ENCODE results near the gene KLF9.

Gene KLF9

GRCh38 chr9:70392850-70393249, 21.6 kb downstream of the KLF9 start:
- Histone ChIP-seq H3K27me3 (ENCODE audit: low read depth, low read length) (peaks cover 11% of the 10 kb centered on the region; the same call in 1 of the 2 replicates), H3K9ac (ENCODE audit: low read length) (no peak overlapping the region), H3K4me1 (ENCODE audit: low read length) (peaks cover 7% of the 10 kb centered on the region), H2AFZ (ENCODE audit: low read depth, low read length) (no peak overlapping the region), H3K36me3 (replicated peaks; ENCODE audit: low read depth, low read length) (no peaks in the 10 kb centered on the region), H3K79me2 (ENCODE audit: low read length) (no peaks in the 10 kb centered on the region), H3K4me3 (ENCODE audit: low read length) (no peak overlapping the region), H3K27ac (ENCODE audit: low read length) (no peak overlapping the region), H3K9me3 (ENCODE audit: insufficient read depth, low read length) (no peaks in the 10 kb centered on the region), H4K20me1 (ENCODE audit: insufficient read depth, low read length) (no peaks in the 10 kb centered on the region), H3K4me2 (ENCODE audit: low read length) (no peak overlapping the region)
- TF ChIP-seq EZH2phosphoT487 (IDR thresholded peaks at IDR 0.05; ENCODE audit: low read depth), result no peak
- TF ChIP-seq CTCF (IDR thresholded peaks at IDR 0.05; ENCODE audit: low read depth, low read length), result no peak

- Histone ChIP-seq H3K79me2 (ENCODE audit: low read length) (no peaks in the 10 kb centered on the region), H3K36me3 (replicated peaks; ENCODE audit: low read depth, low read length) (no peaks in the 10 kb centered on the region), H2AFZ (ENCODE audit: low read depth, low read length) (no peak overlapping the region), H3K9ac (ENCODE audit: low read length) (no peak overlapping the region), H3K4me1 (ENCODE audit: low read length) (0 out of 2 replicates have a peak, but pooled peaks cover under 1% of the 10 kb centered on the region), H3K4me3 (ENCODE audit: low read length) (no peak overlapping the region), H3K27ac (ENCODE audit: low read length) (no peak overlapping the region), H3K4me2 (ENCODE audit: low read length) (peak overlapping the region; percentile 12; the same call in 1 of the 2 replicates), H4K20me1 (ENCODE audit: insufficient read depth, low read length) (no peaks in the 10 kb centered on the region), H3K9me3 (ENCODE audit: insufficient read depth, low read length) (no peaks in the 10 kb centered on the region), H3K27me3 (ENCODE audit: low read depth, low read length) (peaks cover 11% of the 10 kb centered on the region; the same call in 1 of the 2 replicates)
- peak; percentile 60 for TF ChIP-seq CTCF (IDR thresholded peaks at IDR 0.05; ENCODE audit: low read depth, low read length)
- TF ChIP-seq EZH2phosphoT487 (IDR thresholded peaks at IDR 0.05; ENCODE audit: low read depth), result no peak
Observed at GRCh38 chr9:70392189-70392588, 22.3 kb downstream of the KLF9 start.

GRCh38 chr9:70390933-70391341, 23.5 kb downstream of the KLF9 start:
- H3K4me1 ChIP-seq (ENCODE audit: low read length), result no peaks in the 10 kb centered on the region
- H4K20me1 ChIP-seq (ENCODE audit: insufficient read depth, low read length), result no peaks in the 10 kb centered on the region
- H2AFZ ChIP-seq (ENCODE audit: low read depth, low read length), result no peak overlapping the region
- no peak overlapping the region for H3K4me2 ChIP-seq (ENCODE audit: low read length)
- no peak for TF ChIP-seq EZH2phosphoT487 (IDR thresholded peaks at IDR 0.05; ENCODE audit: low read depth)
- no peak for TF ChIP-seq CTCF (IDR thresholded peaks at IDR 0.05; ENCODE audit: low read depth, low read length)
- no peak overlapping the region for H3K9ac ChIP-seq (ENCODE audit: low read length)
- H3K36me3 ChIP-seq (replicated peaks; ENCODE audit: low read depth, low read length), result no peaks in the 10 kb centered on the region
- no peaks in the 10 kb centered on the region for H3K79me2 ChIP-seq (ENCODE audit: low read length)
- H3K27me3 ChIP-seq (ENCODE audit: low read depth, low read length), result peaks cover 11% of the 10 kb centered on the region; the same call in 1 of the 2 replicates
- H3K27ac ChIP-seq (ENCODE audit: low read length), result no peak overlapping the region
- H3K9me3 ChIP-seq (ENCODE audit: insufficient read depth, low read length), result no peaks in the 10 kb centered on the region
- no peak overlapping the region for H3K4me3 ChIP-seq (ENCODE audit: low read length)

- Histone ChIP-seq H3K27me3 (ENCODE audit: low read depth, low read length) (peaks cover 11% of the 10 kb centered on the region; the same call in 1 of the 2 replicates), H3K36me3 (replicated peaks; ENCODE audit: low read depth, low read length) (no peaks in the 10 kb centered on the region), H3K4me2 (ENCODE audit: low read length) (no peak overlapping the region), H3K9ac (ENCODE audit: low read length) (no peak overlapping the region), H4K20me1 (ENCODE audit: insufficient read depth, low read length) (no peaks in the 10 kb centered on the region), H2AFZ (ENCODE audit: low read depth, low read length) (no peak overlapping the region), H3K9me3 (ENCODE audit: insufficient read depth, low read length) (no peaks in the 10 kb centered on the region), H3K4me1 (ENCODE audit: low read length) (no peaks in the 10 kb centered on the region), H3K4me3 (ENCODE audit: low read length) (no peak overlapping the region), H3K79me2 (ENCODE audit: low read length) (no peaks in the 10 kb centered on the region), H3K27ac (ENCODE audit: low read length) (no peak overlapping the region)
- no peak for TF ChIP-seq EZH2phosphoT487 (IDR thresholded peaks at IDR 0.05; ENCODE audit: low read depth)
- TF ChIP-seq CTCF (IDR thresholded peaks at IDR 0.05; ENCODE audit: low read depth, low read length), result no peak
Observed at GRCh38 chr9:70389621-70390266, 24.7 kb downstream of the KLF9 start.

Measured in OCI-LY3 (cell line).